ENCODE measurements around the gene SCO2.

DNA sequence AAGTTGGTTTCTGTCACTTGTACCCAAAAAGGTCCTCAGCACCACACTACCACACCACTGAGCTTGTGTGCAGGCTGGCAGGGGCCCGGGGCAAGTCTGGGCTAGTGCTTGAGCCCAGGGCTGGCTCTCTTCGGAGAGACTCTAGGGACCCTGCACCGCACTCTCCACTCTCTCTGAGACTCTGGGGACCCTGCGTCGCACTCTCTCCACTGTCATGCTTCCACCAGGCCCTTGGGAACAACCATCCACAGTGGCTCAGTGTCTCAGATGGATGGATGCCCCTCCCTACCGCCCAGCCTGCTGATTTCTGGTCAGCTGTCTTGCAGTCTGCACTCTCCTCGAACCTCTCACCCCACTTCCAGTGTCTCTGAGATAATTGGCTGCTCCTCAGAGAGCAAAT lies 48.5 kb downstream of the SCO2 start:
- TF ChIP-seq, protein P1, sequence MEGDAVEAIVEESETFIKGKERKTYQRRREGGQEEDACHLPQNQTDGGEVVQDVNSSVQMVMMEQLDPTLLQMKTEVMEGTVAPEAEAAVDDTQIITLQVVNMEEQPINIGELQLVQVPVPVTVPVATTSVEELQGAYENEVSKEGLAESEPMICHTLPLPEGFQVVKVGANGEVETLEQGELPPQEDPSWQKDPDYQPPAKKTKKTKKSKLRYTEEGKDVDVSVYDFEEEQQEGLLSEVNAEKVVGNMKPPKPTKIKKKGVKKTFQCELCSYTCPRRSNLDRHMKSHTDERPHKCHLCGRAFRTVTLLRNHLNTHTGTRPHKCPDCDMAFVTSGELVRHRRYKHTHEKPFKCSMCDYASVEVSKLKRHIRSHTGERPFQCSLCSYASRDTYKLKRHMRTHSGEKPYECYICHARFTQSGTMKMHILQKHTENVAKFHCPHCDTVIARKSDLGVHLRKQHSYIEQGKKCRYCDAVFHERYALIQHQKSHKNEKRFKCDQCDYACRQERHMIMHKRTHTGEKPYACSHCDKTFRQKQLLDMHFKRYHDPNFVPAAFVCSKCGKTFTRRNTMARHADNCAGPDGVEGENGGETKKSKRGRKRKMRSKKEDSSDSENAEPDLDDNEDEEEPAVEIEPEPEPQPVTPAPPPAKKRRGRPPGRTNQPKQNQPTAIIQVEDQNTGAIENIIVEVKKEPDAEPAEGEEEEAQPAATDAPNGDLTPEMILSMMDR (optimal IDR thresholded peaks at IDR 0.05 in 1 of 3, IDR thresholded peaks at IDR 0.05 in 1 of 3, conservative IDR thresholded peaks at IDR 0.05 in 1 of 3; ENCODE audit: extremely low read depth in 1 of 3, insufficient read depth in 2 of 3, low read length in 3 of 3), result no peak
- TF ChIP-seq EZH2 (IDR thresholded peaks at IDR 0.05; ENCODE audit: low read length), result no peak
